GM19043 (cell line): ENCODE results near the gene ARHGAP18.

Experiments
- ATAC-seq: cut with Tn5 transposase; IDR thresholded peaks from one replicate; pipeline ENCODE4 v1.9.1; 2021; ENCODE audit warnings: low read depth; ENCODE audit not compliant: unreplicated experiment

ARHGAP18 gene

GRCh38 chr6:129726650-129727049, 16.7 kb upstream of the ARHGAP18 start:
- no peak for ATAC-seq

GRCh38 chr6:129725341-129725740, 15.4 kb upstream of the ARHGAP18 start:
- no peak for ATAC-seq

GRCh38 chr6:129719692-129720091, 9.7 kb upstream of the ARHGAP18 start:
- ATAC-seq, result no peak

GRCh38 chr6:129717277-129717676, 7.3 kb upstream of the ARHGAP18 start:
- ATAC-seq, result no peak

- ATAC-seq, result no peak
These were observed 3.9 kb upstream of the ARHGAP18 start for GRCh38 chr6:129713806-129714333.

GRCh38 chr6:129711271-129711631, 1.3 kb upstream of the ARHGAP18 start:
- ATAC-seq, result no peak

GRCh38 chr6:129710450-129711270, 683 bp upstream of the ARHGAP18 start:
- ATAC-seq, result no peak

- peak; percentile 13 for ATAC-seq
These were observed 695 bp downstream of the ARHGAP18 start for GRCh38 chr6:129709196-129709768.

- no peak for ATAC-seq
These were observed 1.3 kb downstream of the ARHGAP18 start for GRCh38 chr6:129708496-129709195.

GRCh38 chr6:129707882-129708495, 2.0 kb downstream of the ARHGAP18 start:
- no peak for ATAC-seq

- ATAC-seq, result no peak
These were observed 2.9 kb downstream of the ARHGAP18 start for GRCh38 chr6:129707028-129707427.

GRCh38 chr6:129705212-129705611, 4.8 kb downstream of the ARHGAP18 start:
- no peak for ATAC-seq

GRCh38 chr6:129704708-129705107, 5.3 kb downstream of the ARHGAP18 start:
- no peak for ATAC-seq

GRCh38 chr6:129701721-129702455, 8.1 kb downstream of the ARHGAP18 start:
- no peak for ATAC-seq

GRCh38 chr6:129700666-129701065, 9.3 kb downstream of the ARHGAP18 start:
- ATAC-seq, result no peak

GRCh38 chr6:129699659-129700058, 10.3 kb downstream of the ARHGAP18 start:
- no peak for ATAC-seq

GRCh38 chr6:129698430-129698829, 11.5 kb downstream of the ARHGAP18 start:
- no peak for ATAC-seq

- no peak for ATAC-seq
These were observed 12.2 kb downstream of the ARHGAP18 start for GRCh38 chr6:129697788-129698187.

GRCh38 chr6:129696843-129697242, 13.1 kb downstream of the ARHGAP18 start:
- no peak for ATAC-seq

GRCh38 chr6:129696028-129696418, 14.0 kb downstream of the ARHGAP18 start:
- ATAC-seq, result peak; percentile 19
